Epithelial cell of proximal tubule (primary cell): Measurements from ENCODE around the gene MVB12B. TPM values are rescaled to one million over a fixed set of nuclear protein-coding genes. Genes with fewer than 3 reads are reported as not detected.

Source experiments
- DNase-seq: peaks from one replicate; pipeline ENCODE4 v3.0.0-alpha.2; 2011; ENCODE audit warnings: low read depth
- H3K4me3 ChIP-seq: 2 replicates; pipeline ENCODE4 v1.5.1; 2011; ENCODE audit warnings: low read depth, mild to moderate bottlenecking, low read length
- CTCF ChIP-seq: conservative IDR thresholded peaks from 2 replicates; pipeline ENCODE4 v1.5.1; 2012; ENCODE audit warnings: low read depth, mild to moderate bottlenecking, low read length
- total RNA-seq: library from RNA; depleted of rRNA; stranded (reverse); fragments of >200 nt; gene quantifications from 2 replicates; pipeline ENCODE4 v1.2.3, GENCODE V29; 2015

The MVB12B gene
- total RNA-seq, 1 donor from 2014 or later: 6.1 TPM

- TF ChIP-seq CTCF: no peak
These were observed 40.5 kb downstream of the MVB12B start for GRCh38 chr9:126367139-126367538.

GRCh38 chr9:126367616-126368015 is 41.0 kb downstream of the MVB12B start:
- DNase-seq: no peak
- no peak for TF ChIP-seq CTCF
- H3K4me3 ChIP-seq: no peak overlapping the region

More at GRCh38 chr9:126367139-126367538, 40.5 kb downstream of the MVB12B start:
- H3K4me3 ChIP-seq: no peak overlapping the region
- no peak for DNase-seq

GRCh38 chr9:126368020-126368419 is 41.4 kb downstream of the MVB12B start:
- H3K4me3 ChIP-seq: no peak overlapping the region
- DNase-seq: no peak
- no peak for TF ChIP-seq CTCF

GRCh38 chr9:126371007-126371870 is 44.6 kb downstream of the MVB12B start:
- TF ChIP-seq CTCF: no peak

GRCh38 chr9:126372716-126373115 is 46.1 kb downstream of the MVB12B start:
- H3K4me3 ChIP-seq: no peak overlapping the region
- no peak for DNase-seq
- no peak for TF ChIP-seq CTCF

More at GRCh38 chr9:126371007-126371870, 44.6 kb downstream of the MVB12B start:
- no peak for DNase-seq
- H3K4me3 ChIP-seq: no peak overlapping the region

- no peak for DNase-seq
- no peak overlapping the region for H3K4me3 ChIP-seq
- TF ChIP-seq CTCF: no peak
These were observed 46.6 kb downstream of the MVB12B start for GRCh38 chr9:126373241-126373640.

GRCh38 chr9:126374366-126374781 is 47.7 kb downstream of the MVB12B start:
- TF ChIP-seq CTCF: no peak
- H3K4me3 ChIP-seq: no peak overlapping the region
- DNase-seq: no peak
